CD14-positive monocyte (primary cell): ENCODE data around the gene NTM. TPM values are rescaled to one million over a fixed set of nuclear protein-coding genes. Genes with fewer than 3 reads are reported as not detected.

Experiments
- DNase-seq, 3 donors: peaks; one replicate each; pipeline ENCODE4 v3.0.0-alpha.2; 2011 to 2022
- H2AFZ ChIP-seq: 2 replicates; pipeline ENCODE4 v1.6.0; 2012; ENCODE audit warnings: mild to moderate bottlenecking, low read depth, low read length, inconsistent platforms; ENCODE audit not compliant: insufficient read depth, poor library complexity, severe bottlenecking
- H3K27ac ChIP-seq, 2 donors: 1 replicate in 1 of 2; 2 replicates in 1 of 2; pipeline ENCODE4 v1.5.1; 2012 to 2013; ENCODE audit warnings: low read length in 2 of 2, control low read depth in 1 of 2, inconsistent platforms in 1 of 2, low read depth in 1 of 2, mild to moderate bottlenecking in 1 of 2
- H3K27me3 ChIP-seq, 2 donors: one replicate each; pipeline versions ENCODE4 v1.6.0 to v1.6.1; 2011 to 2013; ENCODE audit warnings: low read length in 2 of 2; ENCODE audit not compliant: control insufficient read depth in 2 of 2, insufficient read depth in 2 of 2
- H3K36me3 ChIP-seq, 2 donors: replicated peaks in 1 of 2; 1 replicate in 1 of 2; 2 replicates in 1 of 2; pipeline versions ENCODE4 v1.5.1 to v1.6.1; 2012 to 2013; ENCODE audit warnings: low read length in 2 of 2, control low read depth in 1 of 2, inconsistent platforms in 1 of 2, mild to moderate bottlenecking in 1 of 2; ENCODE audit not compliant: insufficient read depth in 2 of 2, control insufficient read depth in 1 of 2
- H3K4me1 ChIP-seq, 2 donors: 1 replicate in 1 of 2; 2 replicates in 1 of 2; pipeline versions ENCODE4 v1.5.1 to v1.6.1; 2012 to 2013; ENCODE audit warnings: low read length in 2 of 2, control low read depth in 1 of 2, inconsistent platforms in 1 of 2, mild to moderate bottlenecking in 1 of 2, moderate library complexity in 1 of 2; ENCODE audit not compliant: insufficient read depth in 2 of 2, control insufficient read depth in 1 of 2
- H3K4me2 ChIP-seq: replicated peaks from 2 replicates; pipeline ENCODE3; 2012; ENCODE audit warnings: low read length, moderate library complexity, mild to moderate bottlenecking; ENCODE audit not compliant: poor library complexity, severe bottlenecking; ENCODE audit errors: extremely low read depth
- H3K4me3 ChIP-seq, 3 experiments: fragments of 200-600 bp in 1 of 3; sonication (generic) in 1 of 3; replicated peaks in 1 of 3; 1 replicate in 2 of 3; 2 replicates in 1 of 3; pipeline ENCODE4 v1.5.1; 2011 to 2013; ENCODE audit warnings: low read length in 3 of 3, mild to moderate bottlenecking in 3 of 3, control low read depth in 2 of 3, low read depth in 2 of 3, inconsistent platforms in 1 of 3, moderate library complexity in 1 of 3
- H3K79me2 ChIP-seq: 2 replicates; pipeline ENCODE4 v1.6.0; 2012; ENCODE audit warnings: mild to moderate bottlenecking, control low read depth, inconsistent platforms, low read length, moderate library complexity; ENCODE audit not compliant: insufficient read depth
- H3K9ac ChIP-seq: 2 replicates; pipeline ENCODE4 v1.6.0; 2017; ENCODE audit warnings: low read length, mild to moderate bottlenecking; ENCODE audit not compliant: insufficient read depth, poor library complexity, severe bottlenecking
- H3K9me3 ChIP-seq, 2 donors: replicated peaks in 1 of 2; 1 replicate in 1 of 2; 2 replicates in 1 of 2; pipeline versions ENCODE4 v1.5.1 to v1.6.1; 2012 to 2013; ENCODE audit warnings: low read length in 2 of 2, control low read depth in 1 of 2; ENCODE audit not compliant: control insufficient read depth in 1 of 2, insufficient read depth in 1 of 2
- H4K20me1 ChIP-seq: 2 replicates; pipeline ENCODE4 v1.6.0; 2012; ENCODE audit warnings: mild to moderate bottlenecking, low read length, control low read depth, moderate library complexity; ENCODE audit not compliant: insufficient read depth
- H3K27ac Mint-ChIP-seq, 7 donors: one replicate each; pipeline ENCODE4 v1.8.0; 2020; ENCODE audit warnings: mild to moderate bottlenecking in 7 of 7, mixed read lengths in 7 of 7, moderate library complexity in 6 of 7, inconsistent platforms in 2 of 7
- H3K27me3 Mint-ChIP-seq, 3 donors: one replicate each; pipeline ENCODE4 v1.8.0; 2021 to 2022; ENCODE audit warnings: low read depth in 3 of 3, mild to moderate bottlenecking in 3 of 3, mixed read lengths in 3 of 3, moderate library complexity in 3 of 3, inconsistent platforms in 1 of 3
- H3K36me3 Mint-ChIP-seq, 2 donors: one replicate each; pipeline ENCODE4 v1.8.0; 2020; ENCODE audit warnings: mixed read lengths in 2 of 2, inconsistent platforms in 1 of 2, mild to moderate bottlenecking in 1 of 2
- H3K4me1 Mint-ChIP-seq: one replicate; pipeline ENCODE4 v1.8.0; 2020; ENCODE audit warnings: mild to moderate bottlenecking, mixed read lengths
- H3K4me3 Mint-ChIP-seq, 2 donors: one replicate each; pipeline ENCODE4 v1.8.0; 2020; ENCODE audit warnings: mild to moderate bottlenecking in 2 of 2, mixed read lengths in 2 of 2, moderate library complexity in 1 of 2
- H3K9me3 Mint-ChIP-seq, 7 donors: one replicate each; pipeline ENCODE4 v1.8.0; 2020 to 2022; ENCODE audit warnings: mixed read lengths in 7 of 7, mild to moderate bottlenecking in 6 of 7, moderate library complexity in 6 of 7, inconsistent platforms in 2 of 7
- CTCF ChIP-seq: fragments of 200-600 bp; IDR thresholded peaks from one replicate; pipeline ENCODE4 v1.8.0; 2022; ENCODE audit warnings: antibody characterized with exemption, mild to moderate bottlenecking
- WGBS: methylation state at CpG from one replicate; pipeline ENCODE4 v1.1.5; 2013; ENCODE audit warnings: missing lambda C conversion rate; ENCODE audit not compliant: insufficient coverage; 5-methylcytosine and 5-hydroxymethylcytosine counted together
- intact Hi-C, 2 donors: fragments of 100-400 bp; cut with micrococcal nuclease; formaldehyde crosslinking; loops; one replicate each; pipeline versions ENCODE4 v1.15.0 to v1.15.1; 2023
- polyA plus RNA-seq, 3 donors: library from polyadenylated mRNA; depleted of rRNA in 1 of 3; unstranded in 2 of 3; stranded (reverse) in 1 of 3; fragments of 300-500 nt in 2 of 3; fragments of >200 nt in 1 of 3; fragmentation: Illumina TruSeq in 2 of 3; gene quantifications; 1 replicate in 2 of 3; 2 replicates in 1 of 3; pipeline ENCODE4 v1.2.3, GENCODE V29; 2012 to 2021

The NTM gene
- polyA plus RNA-seq, 3 donors = not detected

- H2AFZ ChIP-seq = no peak overlapping the region
- H3K9me3 ChIP-seq = no peaks in the 10 kb centered on the region
- H3K36me3 Mint-ChIP-seq = no peaks in the 10 kb centered on the region
- H3K9me3 Mint-ChIP-seq = peaks cover 0 to 2% (median 0%) of the 10 kb centered on the region in 7 donors
- WGBS = 90% methylated on average over 5 of the region's 6 CpGs
- no peak for TF ChIP-seq CTCF
- no peaks in the 10 kb centered on the region for H4K20me1 ChIP-seq
- H3K4me1 ChIP-seq = no peaks in the 10 kb centered on the region
- H3K79me2 ChIP-seq = no peaks in the 10 kb centered on the region
- no peak for DNase-seq
- H3K9ac ChIP-seq = no peak overlapping the region
- H3K27ac Mint-ChIP-seq = no peak overlapping the region
- intact Hi-C loops = no loop called here
- no peak overlapping the region for H3K4me2 ChIP-seq
- H3K4me1 Mint-ChIP-seq = peaks cover 2% of the 10 kb centered on the region
- no peak overlapping the region for H3K4me3 Mint-ChIP-seq
- no peaks in the 10 kb centered on the region for H3K36me3 ChIP-seq
- peaks cover 0 to 2% of the 10 kb centered on the region in 2 donors for H3K27me3 ChIP-seq
- H3K27ac ChIP-seq = no peak overlapping the region
- no peak overlapping the region for H3K4me3 ChIP-seq
- peaks cover 3 to 39% (median 5%) of the 10 kb centered on the region in 3 donors for H3K27me3 Mint-ChIP-seq
Measured at GRCh38 chr11:132118661-132119060, 748.2 kb downstream of the NTM start.

- Histone ChIP-seq H3K27me3 (peaks cover 0 to 2% of the 10 kb centered on the region in 2 donors), H3K9ac (no peak overlapping the region), H3K4me3 (no peak overlapping the region), H4K20me1 (no peaks in the 10 kb centered on the region), H3K4me2 (no peak overlapping the region), H3K9me3 (no peaks in the 10 kb centered on the region), H3K79me2 (no peaks in the 10 kb centered on the region), H2AFZ (no peak overlapping the region), H3K4me1 (no peaks in the 10 kb centered on the region), H3K27ac (no peak overlapping the region), H3K36me3 (no peaks in the 10 kb centered on the region)
- Mint-ChIP-seq H3K4me3 (no peak overlapping the region), H3K4me1 (no peaks in the 10 kb centered on the region), H3K9me3 (peaks cover 0 to 2% (median 0%) of the 10 kb centered on the region in 7 donors), H3K27me3 (peaks cover 3 to 39% (median 5%) of the 10 kb centered on the region in 3 donors), H3K27ac (no peak overlapping the region), H3K36me3 (no peaks in the 10 kb centered on the region)
- intact Hi-C loops = no loop called here
- WGBS = 90% methylated on average over 4 of the region's 4 CpGs
- DNase-seq = no peak
- TF ChIP-seq CTCF = no peak
Measured at GRCh38 chr11:132119573-132119972, 749.2 kb downstream of the NTM start.
